C4-2B (cell line): ENCODE data around the gene CDK14.

Experiments used
- H3K27ac ChIP-seq: fragments of 450-650 bp; 2 replicates; pipeline ENCODE4 v1.5.1; 2017
- ZFX ChIP-seq: fragments of 450-650 bp; IDR thresholded peaks from 2 replicates; pipeline ENCODE4 v1.6.1; 2017
- TF ChIP-seq, protein P1 (sequence below): fragments of 450-650 bp; conservative IDR thresholded peaks from 2 replicates; pipeline ENCODE4 v1.5.1; 2017; ENCODE audit warnings: mild to moderate bottlenecking

CDK14 gene

GRCh38 chr7:90596671-90597562, 796 bp downstream of the CDK14 start:
- TF ChIP-seq, protein P1, sequence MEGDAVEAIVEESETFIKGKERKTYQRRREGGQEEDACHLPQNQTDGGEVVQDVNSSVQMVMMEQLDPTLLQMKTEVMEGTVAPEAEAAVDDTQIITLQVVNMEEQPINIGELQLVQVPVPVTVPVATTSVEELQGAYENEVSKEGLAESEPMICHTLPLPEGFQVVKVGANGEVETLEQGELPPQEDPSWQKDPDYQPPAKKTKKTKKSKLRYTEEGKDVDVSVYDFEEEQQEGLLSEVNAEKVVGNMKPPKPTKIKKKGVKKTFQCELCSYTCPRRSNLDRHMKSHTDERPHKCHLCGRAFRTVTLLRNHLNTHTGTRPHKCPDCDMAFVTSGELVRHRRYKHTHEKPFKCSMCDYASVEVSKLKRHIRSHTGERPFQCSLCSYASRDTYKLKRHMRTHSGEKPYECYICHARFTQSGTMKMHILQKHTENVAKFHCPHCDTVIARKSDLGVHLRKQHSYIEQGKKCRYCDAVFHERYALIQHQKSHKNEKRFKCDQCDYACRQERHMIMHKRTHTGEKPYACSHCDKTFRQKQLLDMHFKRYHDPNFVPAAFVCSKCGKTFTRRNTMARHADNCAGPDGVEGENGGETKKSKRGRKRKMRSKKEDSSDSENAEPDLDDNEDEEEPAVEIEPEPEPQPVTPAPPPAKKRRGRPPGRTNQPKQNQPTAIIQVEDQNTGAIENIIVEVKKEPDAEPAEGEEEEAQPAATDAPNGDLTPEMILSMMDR = no peak
- TF ChIP-seq ZFX = no peak
- H3K27ac ChIP-seq = peak overlapping the region; percentile 81

DNA sequence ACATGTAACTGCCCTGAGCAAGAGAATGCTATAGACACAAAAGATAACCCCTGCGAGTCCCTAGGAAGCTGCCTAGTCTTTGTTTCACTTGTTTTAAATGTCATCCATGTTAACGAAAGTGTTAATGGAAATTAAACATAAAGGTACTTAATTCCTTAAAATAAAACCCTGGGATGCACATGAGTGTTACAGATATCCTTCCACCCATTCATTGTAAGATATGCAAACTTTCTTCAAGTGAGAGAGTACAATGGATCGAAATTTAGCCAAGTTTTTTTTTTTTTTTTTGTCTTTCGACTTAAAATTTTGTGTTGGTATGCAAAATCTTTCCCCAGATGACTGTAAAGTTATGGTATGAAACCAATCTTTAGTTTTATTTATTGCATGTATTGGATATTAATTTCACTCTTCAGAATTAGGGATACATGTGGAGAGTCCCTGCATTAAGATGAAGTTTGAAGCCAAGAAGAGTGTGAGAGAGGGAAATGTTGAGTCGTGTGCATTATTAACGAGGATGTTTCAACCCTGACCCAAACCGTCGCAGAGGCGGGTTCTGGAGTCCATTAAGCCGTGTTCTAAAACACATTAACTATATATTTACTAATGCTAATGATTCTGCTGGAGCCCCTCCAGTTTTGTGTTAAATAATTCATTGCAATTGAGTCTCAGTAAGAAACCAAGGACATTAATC, 1.6 kb downstream of the CDK14 start:
- TF ChIP-seq, protein P1 = no peak
- TF ChIP-seq ZFX = no peak
- H3K27ac ChIP-seq = no peak overlapping the region

DNA sequence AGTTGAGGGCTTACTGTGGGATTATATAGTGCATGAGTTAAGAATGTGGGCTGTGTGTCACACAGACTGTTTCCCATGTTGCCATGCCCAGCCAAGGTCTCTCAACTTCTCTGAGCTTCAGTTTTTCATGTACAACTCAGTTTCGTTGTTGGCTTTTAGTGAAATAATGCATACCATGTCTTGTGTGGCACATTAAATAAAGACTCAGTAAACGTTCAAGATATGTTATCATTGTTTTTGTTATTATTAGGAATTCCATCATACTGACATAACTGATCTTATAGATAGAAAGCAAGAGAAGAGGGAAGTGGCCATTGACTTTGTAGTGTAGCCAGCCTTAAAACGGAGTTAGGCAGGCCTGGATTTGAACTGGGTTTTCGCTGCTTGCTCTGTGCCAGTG, 2.9 kb downstream of the CDK14 start:
- TF ChIP-seq, protein P1 = no peak
- no peak for TF ChIP-seq ZFX
- no peak overlapping the region for H3K27ac ChIP-seq

GRCh38 chr7:90599892-90600555, 3.9 kb downstream of the CDK14 start:
- TF ChIP-seq, protein P1 = no peak
- no peak for TF ChIP-seq ZFX

GRCh38 chr7:90602303-90602702, 6.2 kb downstream of the CDK14 start:
- no peak overlapping the region for H3K27ac ChIP-seq
- TF ChIP-seq ZFX = no peak
- TF ChIP-seq, protein P1 = no peak

More at GRCh38 chr7:90599892-90600555, 3.9 kb downstream of the CDK14 start:
- no peak overlapping the region for H3K27ac ChIP-seq

DNA sequence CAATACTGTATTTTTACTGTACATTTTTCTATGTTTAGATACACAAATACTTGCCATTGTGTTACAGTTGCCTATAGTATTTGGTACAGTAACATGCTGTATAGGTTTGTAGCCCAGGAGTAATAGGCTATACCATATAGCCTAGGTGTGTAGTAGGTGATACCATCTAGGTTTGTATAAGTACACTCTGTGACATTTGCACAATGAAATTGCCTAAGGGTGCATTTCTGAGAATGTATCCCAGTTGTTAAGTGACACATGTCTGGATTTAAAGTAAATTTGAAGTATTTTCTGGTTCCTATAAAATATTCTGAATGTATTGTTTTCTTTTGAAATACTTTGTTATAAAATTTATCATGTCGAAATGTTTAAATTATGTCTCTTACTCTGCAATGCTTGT, 7.2 kb downstream of the CDK14 start:
- no peak overlapping the region for H3K27ac ChIP-seq
- no peak for TF ChIP-seq ZFX
- TF ChIP-seq, protein P1 = no peak
